Karpas-422 (cell line): ENCODE results near the gene IL6ST. TPM values are rescaled to one million over a fixed set of nuclear protein-coding genes. Genes with fewer than 3 reads are reported as not detected.

Experiments used
- DNase-seq: peaks from one replicate; pipeline ENCODE4 v3.0.0-alpha.2; 2015
- H2AFZ ChIP-seq: fragments of 200-600 bp; sonication (generic); 2 replicates; pipeline ENCODE4 v1.6.1; 2014; ENCODE audit warnings: antibody characterized with exemption, low read length, mixed read lengths
- H3K27ac ChIP-seq: fragments of 200-600 bp; sonication (generic); 2 replicates; pipeline ENCODE4 v1.5.1; 2014; ENCODE audit warnings: mild to moderate bottlenecking, low read length, moderate library complexity
- H3K27me3 ChIP-seq: fragments of 200-600 bp; sonication (generic); 2 replicates; pipeline ENCODE4 v1.6.1; 2014; ENCODE audit warnings: low read length, mixed read lengths
- H3K36me3 ChIP-seq: fragments of 200-600 bp; sonication (generic); 2 replicates; pipeline ENCODE4 v1.6.1; 2014; ENCODE audit warnings: low read length, mixed read lengths; ENCODE audit not compliant: insufficient read depth
- H3K4me1 ChIP-seq: fragments of 200-600 bp; sonication (generic); 2 replicates; pipeline ENCODE4 v1.6.1; 2014; ENCODE audit warnings: mild to moderate bottlenecking, low read length, mixed read lengths
- H3K4me2 ChIP-seq: fragments of 200-600 bp; sonication (generic); 2 replicates; pipeline ENCODE4 v1.6.1; 2014; ENCODE audit warnings: low read length, low read depth, mild to moderate bottlenecking; ENCODE audit not compliant: poor library complexity, severe bottlenecking
- H3K4me3 ChIP-seq: fragments of 200-600 bp; sonication (generic); 2 replicates; pipeline ENCODE4 v1.5.1; 2014; ENCODE audit warnings: mild to moderate bottlenecking, antibody characterized with exemption, low read length, mixed read lengths
- H3K79me2 ChIP-seq: fragments of 200-600 bp; sonication (generic); 2 replicates; pipeline ENCODE4 v1.6.1; 2014; ENCODE audit warnings: mild to moderate bottlenecking, low read length, mixed read lengths
- H3K9ac ChIP-seq: fragments of 200-600 bp; sonication (generic); 2 replicates; pipeline ENCODE4 v1.6.0; 2014; ENCODE audit warnings: low read length
- H3K9me2 ChIP-seq: fragments of 200-600 bp; sonication (generic), shearing (Covaris generic); replicated peaks from 2 replicates; pipeline ENCODE4 v1.6.0; 2014; ENCODE audit warnings: mild to moderate bottlenecking, low read length, moderate library complexity; ENCODE audit not compliant: insufficient read depth
- H3K9me3 ChIP-seq: fragments of 300-700, 200-600 bp; sonication (generic); 2 replicates; pipeline ENCODE4 v1.6.1; 2014; ENCODE audit warnings: low read length, mixed read lengths
- H4K20me1 ChIP-seq: fragments of 200-600 bp; sonication (generic); 2 replicates; pipeline ENCODE4 v1.6.1; 2014; ENCODE audit warnings: mild to moderate bottlenecking, antibody characterized with exemption, low read length, low read depth; ENCODE audit not compliant: insufficient read depth
- total RNA-seq: library from RNA; depleted of rRNA; stranded (reverse); fragments of >200 nt; shearing (Covaris generic); gene quantifications from 2 replicates; pipeline ENCODE4 v1.2.3, GENCODE V29; 2014; ENCODE audit warnings: low replicate concordance

IL6ST gene
- total RNA-seq, 1 experiment from 2014 or later = 1.5 TPM

DNA sequence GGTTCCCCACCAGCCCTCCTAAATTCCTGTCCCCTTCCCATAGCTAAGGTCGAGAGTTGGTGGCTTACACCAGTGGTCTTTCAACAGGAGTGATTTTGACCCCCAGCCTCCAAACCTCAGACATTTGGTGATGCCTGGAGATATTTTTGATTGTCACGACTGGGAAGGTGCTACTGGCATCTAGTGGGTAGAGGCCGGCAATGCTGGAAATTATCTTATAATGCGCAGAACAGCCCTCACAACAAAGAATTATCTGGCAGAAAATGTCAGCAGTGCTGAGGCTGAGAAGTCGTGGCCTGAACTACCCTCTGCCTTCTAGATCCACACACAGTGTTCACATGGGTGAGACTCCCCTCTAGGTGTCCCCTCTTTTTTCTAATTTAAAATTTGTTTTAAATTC is 74.0 kb downstream of the IL6ST start:
- Histone ChIP-seq H3K9me3 (no peaks in the 10 kb centered on the region), H3K4me3 (no peak overlapping the region), H3K79me2 (no peaks in the 10 kb centered on the region), H3K4me2 (no peak overlapping the region), H3K9me2 (no peaks in the 10 kb centered on the region), H3K36me3 (no peaks in the 10 kb centered on the region), H2AFZ (no peak overlapping the region), H3K4me1 (no peaks in the 10 kb centered on the region), H4K20me1 (no peaks in the 10 kb centered on the region), H3K9ac (no peak overlapping the region), H3K27me3 (no peaks in the 10 kb centered on the region), H3K27ac (no peak overlapping the region)
- DNase-seq = no peak

DNA sequence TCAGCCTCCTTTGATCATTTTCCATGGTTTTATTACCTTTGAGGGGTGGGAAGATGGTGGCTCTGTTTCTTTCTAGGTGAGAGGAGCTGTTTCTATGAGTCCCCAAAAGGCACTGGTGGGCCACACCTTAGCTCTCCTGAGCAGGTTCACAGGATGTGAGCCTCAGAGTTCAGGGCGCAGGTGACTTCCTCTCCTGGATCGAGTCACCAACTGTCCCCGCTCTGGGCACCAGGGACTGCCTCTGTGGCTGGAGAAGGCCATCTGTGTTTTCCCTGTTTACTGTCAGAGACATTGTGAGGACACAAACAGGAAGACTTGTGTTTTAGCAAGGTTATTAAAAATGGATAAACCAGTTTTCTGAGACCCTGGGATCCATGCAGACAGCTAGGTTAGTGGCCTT is 75.1 kb downstream of the IL6ST start:
- no peaks in the 10 kb centered on the region for H3K4me1 ChIP-seq
- no peak overlapping the region for H3K4me2 ChIP-seq
- no peak overlapping the region for H2AFZ ChIP-seq
- H3K4me3 ChIP-seq = no peak overlapping the region
- no peaks in the 10 kb centered on the region for H3K79me2 ChIP-seq
- no peaks in the 10 kb centered on the region for H3K9me3 ChIP-seq
- H3K27me3 ChIP-seq = no peaks in the 10 kb centered on the region
- H3K9ac ChIP-seq = no peak overlapping the region
- H3K27ac ChIP-seq = no peak overlapping the region
- H4K20me1 ChIP-seq = no peaks in the 10 kb centered on the region
- no peaks in the 10 kb centered on the region for H3K36me3 ChIP-seq
- no peak for DNase-seq
- no peaks in the 10 kb centered on the region for H3K9me2 ChIP-seq

DNA sequence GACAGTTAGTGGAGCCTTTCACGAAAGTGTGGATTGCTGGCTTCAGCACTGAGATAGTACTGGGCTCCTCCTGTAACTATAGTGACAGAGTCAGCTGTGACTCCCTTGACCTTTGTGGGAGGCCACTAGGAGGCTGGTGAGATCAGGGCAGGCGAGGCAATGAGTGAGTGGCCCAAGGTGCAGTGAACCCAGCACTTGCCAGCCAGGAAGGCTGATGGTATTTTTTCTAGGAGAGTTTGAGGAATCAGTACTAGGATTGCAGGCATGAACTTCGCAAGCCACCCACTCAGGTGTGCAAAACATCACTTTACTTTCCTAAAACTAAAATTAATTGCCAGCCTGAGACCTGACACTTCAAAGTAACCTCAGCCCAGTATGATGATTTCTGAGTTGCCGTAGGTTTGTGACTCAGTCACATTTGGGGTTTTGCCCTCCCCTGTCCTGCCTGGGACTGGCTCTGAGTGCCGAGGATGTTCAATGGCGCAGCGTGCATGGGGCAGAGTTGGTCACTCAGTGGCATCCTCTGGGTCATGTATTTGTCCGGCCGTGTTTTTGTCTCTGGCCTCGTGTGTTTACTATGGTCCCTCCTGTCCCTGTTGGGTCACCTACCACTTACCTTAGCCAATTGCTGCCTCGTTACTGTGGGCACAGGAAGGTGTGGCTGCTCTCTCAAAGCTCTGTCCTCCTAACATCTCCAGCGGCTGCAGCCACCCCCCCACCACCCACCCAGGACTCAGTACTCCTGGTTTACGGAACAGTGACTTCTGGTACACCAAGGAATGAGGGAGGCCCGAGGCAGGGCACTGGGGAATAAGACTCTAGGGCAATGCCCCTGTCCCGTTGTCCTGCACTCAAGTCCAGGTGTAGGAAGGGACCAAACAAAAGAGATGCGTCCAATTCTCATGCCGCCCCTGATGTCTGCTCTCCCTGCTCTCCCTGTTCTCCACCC is 76.4 kb downstream of the IL6ST start:
- Histone ChIP-seq H3K4me3 (no peak overlapping the region), H4K20me1 (no peaks in the 10 kb centered on the region), H3K4me1 (no peaks in the 10 kb centered on the region), H3K9me3 (no peaks in the 10 kb centered on the region), H3K79me2 (no peaks in the 10 kb centered on the region), H3K27me3 (no peaks in the 10 kb centered on the region), H3K36me3 (no peaks in the 10 kb centered on the region), H3K27ac (no peak overlapping the region), H2AFZ (no peak overlapping the region), H3K9ac (no peak overlapping the region), H3K4me2 (no peak overlapping the region), H3K9me2 (no peaks in the 10 kb centered on the region)
- DNase-seq = no peak

DNA sequence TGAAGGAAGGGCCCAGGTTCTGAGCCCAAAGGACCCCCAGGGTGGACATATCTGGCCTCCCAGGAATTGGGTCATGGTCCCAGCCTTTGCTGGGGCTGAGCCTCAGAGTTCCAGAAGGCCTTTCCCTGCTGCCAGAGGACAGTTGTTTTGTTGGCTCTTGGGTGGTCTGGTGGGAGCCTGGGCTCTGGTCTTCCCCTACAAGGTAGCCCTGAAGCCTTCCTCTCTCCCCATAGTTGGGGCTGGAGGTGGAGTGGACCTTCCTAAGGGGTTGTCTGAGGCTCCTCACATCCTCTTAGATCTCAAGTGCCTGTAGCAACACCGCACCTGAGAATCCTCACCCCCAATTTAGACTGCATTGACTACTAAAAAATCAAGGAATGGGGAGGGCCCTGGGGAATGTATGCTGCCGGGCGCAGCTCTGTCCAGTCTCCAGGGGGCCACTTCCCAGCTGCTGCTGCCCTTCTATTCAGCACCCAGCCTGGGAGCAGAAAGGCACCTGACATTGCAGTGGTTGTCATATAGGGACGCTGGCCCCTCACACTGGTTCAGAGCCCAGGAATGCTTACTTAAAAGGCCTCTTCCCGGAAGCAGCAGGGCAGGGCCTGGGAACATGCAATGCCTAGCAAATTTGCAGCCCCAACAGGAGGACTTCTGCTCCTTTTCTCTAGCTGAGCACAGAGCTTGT is 77.2 kb downstream of the IL6ST start:
- H3K4me3 ChIP-seq = no peak overlapping the region
- H3K9me2 ChIP-seq = no peaks in the 10 kb centered on the region
- H4K20me1 ChIP-seq = no peaks in the 10 kb centered on the region
- no peak overlapping the region for H3K9ac ChIP-seq
- no peak for DNase-seq
- H3K4me1 ChIP-seq = no peaks in the 10 kb centered on the region
- no peak overlapping the region for H3K27ac ChIP-seq
- no peaks in the 10 kb centered on the region for H3K79me2 ChIP-seq
- H3K9me3 ChIP-seq = no peaks in the 10 kb centered on the region
- H3K27me3 ChIP-seq = no peaks in the 10 kb centered on the region
- no peak overlapping the region for H2AFZ ChIP-seq
- no peaks in the 10 kb centered on the region for H3K36me3 ChIP-seq
- H3K4me2 ChIP-seq = no peak overlapping the region

DNA sequence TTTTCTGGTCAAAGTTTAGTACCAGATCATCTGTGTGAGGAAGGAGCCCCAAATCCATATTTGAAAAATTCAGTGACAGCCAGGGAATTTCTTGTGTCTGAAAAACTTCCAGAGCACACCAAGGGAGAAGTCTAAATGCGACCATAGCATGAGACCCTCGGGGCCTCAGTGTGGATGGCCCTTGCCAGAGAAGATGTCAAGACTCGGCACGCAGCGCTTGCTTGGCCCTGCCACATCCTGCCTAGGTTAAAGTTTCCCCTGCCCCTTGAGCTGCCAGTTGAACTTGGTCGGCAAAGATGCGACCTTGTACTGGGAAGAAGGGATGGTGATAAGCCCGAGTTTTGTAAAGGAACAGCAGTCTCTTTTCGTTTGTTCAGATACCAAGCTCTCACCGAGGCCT is 77.8 kb downstream of the IL6ST start:
- Histone ChIP-seq H3K9me2 (no peaks in the 10 kb centered on the region), H3K4me3 (no peak overlapping the region), H3K36me3 (no peaks in the 10 kb centered on the region), H4K20me1 (no peaks in the 10 kb centered on the region), H3K27ac (no peak overlapping the region), H3K4me1 (no peaks in the 10 kb centered on the region), H3K79me2 (no peaks in the 10 kb centered on the region), H3K9ac (no peak overlapping the region), H2AFZ (no peak overlapping the region), H3K4me2 (no peak overlapping the region), H3K9me3 (no peaks in the 10 kb centered on the region), H3K27me3 (no peaks in the 10 kb centered on the region)
- DNase-seq = no peak

DNA sequence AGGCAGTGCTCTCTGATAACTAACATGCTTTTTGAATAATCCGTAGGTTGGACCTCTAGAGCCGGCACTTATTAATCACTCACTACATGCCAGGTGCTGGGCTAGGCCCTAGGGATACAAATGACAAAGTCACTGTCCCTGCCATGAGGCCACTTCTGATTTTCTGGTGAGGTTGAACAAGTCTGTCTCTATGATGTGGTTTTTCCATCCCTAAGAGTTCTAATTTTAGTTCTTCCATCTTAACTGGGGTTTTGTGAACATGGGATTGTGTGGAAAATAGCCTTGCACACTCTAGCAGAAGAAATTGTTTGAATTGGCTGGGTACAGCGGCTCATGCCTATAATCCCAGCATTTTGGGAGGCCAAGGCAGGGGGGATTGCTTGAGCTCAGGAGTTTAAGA is 79.0 kb downstream of the IL6ST start:
- DNase-seq = peak; percentile 21
- Histone ChIP-seq H4K20me1 (no peaks in the 10 kb centered on the region), H3K9me3 (no peaks in the 10 kb centered on the region), H3K36me3 (no peaks in the 10 kb centered on the region), H3K9me2 (no peaks in the 10 kb centered on the region), H3K27ac (no peak overlapping the region), H2AFZ (no peak overlapping the region), H3K79me2 (no peaks in the 10 kb centered on the region), H3K4me1 (no peaks in the 10 kb centered on the region), H3K4me3 (no peak overlapping the region), H3K27me3 (no peaks in the 10 kb centered on the region), H3K9ac (no peak overlapping the region), H3K4me2 (no peak overlapping the region)

DNA sequence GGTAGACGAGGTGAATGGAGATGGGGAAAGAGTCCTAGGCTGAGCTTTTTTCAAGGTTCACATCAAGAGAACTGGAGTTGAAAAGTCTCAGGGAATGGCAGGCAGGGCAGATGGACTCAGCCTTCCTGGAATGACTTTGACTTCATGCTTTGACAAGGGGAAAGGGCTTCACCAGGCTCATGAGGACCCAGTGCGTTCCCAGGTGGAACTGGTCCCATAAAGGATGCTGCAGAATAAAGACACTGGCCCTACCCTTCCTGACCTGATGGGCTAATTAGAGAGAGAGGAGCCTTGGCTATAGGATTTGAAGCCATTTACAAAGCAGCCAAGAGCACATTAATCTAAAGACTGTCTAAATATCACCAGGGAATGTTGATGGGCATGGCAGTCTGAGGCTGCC is 79.8 kb downstream of the IL6ST start:
- H3K4me1 ChIP-seq = no peaks in the 10 kb centered on the region
- H3K27ac ChIP-seq = no peak overlapping the region
- no peaks in the 10 kb centered on the region for H3K27me3 ChIP-seq
- DNase-seq = no peak
- H3K36me3 ChIP-seq = no peaks in the 10 kb centered on the region
- no peaks in the 10 kb centered on the region for H3K9me2 ChIP-seq
- H3K4me2 ChIP-seq = no peak overlapping the region
- no peak overlapping the region for H3K9ac ChIP-seq
- H4K20me1 ChIP-seq = no peaks in the 10 kb centered on the region
- H3K9me3 ChIP-seq = no peaks in the 10 kb centered on the region
- H2AFZ ChIP-seq = no peak overlapping the region
- no peak overlapping the region for H3K4me3 ChIP-seq
- no peaks in the 10 kb centered on the region for H3K79me2 ChIP-seq

DNA sequence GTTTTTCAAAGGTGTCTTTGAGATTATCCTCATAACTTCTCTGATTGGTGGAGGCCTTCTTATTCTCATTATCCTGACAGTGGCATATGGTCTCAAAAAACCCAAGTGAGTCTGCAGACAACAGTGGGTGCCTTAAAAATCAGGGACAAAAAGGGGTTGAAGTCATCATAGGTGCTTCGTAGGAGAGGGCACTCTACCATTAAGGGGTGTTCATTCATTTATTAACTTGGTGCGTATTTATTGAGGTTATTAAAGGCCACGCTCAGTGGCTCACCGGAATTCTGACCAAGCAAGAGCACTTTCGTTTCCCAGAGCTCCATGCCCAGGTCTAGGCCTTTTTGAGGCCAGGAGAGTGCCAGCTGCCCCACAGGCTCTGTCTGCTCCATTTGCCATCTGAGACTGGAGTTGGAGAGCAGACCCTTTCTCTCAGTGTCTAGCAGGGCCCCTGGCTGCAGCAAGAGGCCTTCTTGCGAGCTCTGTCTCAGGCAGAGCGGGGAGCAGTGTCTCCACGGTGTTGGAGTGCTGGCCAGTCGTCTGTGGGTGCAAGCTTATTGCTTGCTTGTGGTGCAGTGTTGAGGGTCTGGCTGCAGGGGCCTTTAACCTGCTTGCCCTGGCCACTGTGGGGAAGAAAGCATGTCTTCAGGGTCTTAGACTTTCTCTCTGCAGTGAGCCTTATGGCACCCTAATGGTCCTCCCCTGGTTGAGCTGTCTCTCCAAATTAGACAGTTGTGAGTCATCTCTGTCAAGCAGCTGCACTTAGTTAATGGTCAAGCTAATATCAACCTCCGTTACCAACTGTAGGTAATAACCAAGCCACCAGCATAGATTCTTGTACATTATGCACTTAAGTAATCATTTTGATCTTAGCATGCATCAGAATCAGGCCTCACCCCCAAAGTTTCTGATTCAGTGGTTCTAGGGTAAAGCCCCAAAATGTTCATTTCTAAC is 81.0 kb downstream of the IL6ST start:
- no peak overlapping the region for H2AFZ ChIP-seq
- DNase-seq = peak; percentile 27
- H3K4me2 ChIP-seq = no peak overlapping the region
- no peak overlapping the region for H3K27ac ChIP-seq
- H3K9me2 ChIP-seq = no peaks in the 10 kb centered on the region
- H4K20me1 ChIP-seq = no peaks in the 10 kb centered on the region
- H3K79me2 ChIP-seq = no peaks in the 10 kb centered on the region
- H3K36me3 ChIP-seq = no peaks in the 10 kb centered on the region
- H3K4me3 ChIP-seq = no peak overlapping the region
- no peaks in the 10 kb centered on the region for H3K9me3 ChIP-seq
- H3K4me1 ChIP-seq = no peaks in the 10 kb centered on the region
- no peak overlapping the region for H3K9ac ChIP-seq
- no peaks in the 10 kb centered on the region for H3K27me3 ChIP-seq
